SKM-1 (cell line): ENCODE measurements around the gene SRRT.

ENCODE experiments used
- DNase-seq: peaks from one replicate; lab custom pipeline; 2025; ENCODE audit not compliant: unreplicated experiment; lab: John Stamatoyannopoulos, UW

SRRT gene

DNA sequence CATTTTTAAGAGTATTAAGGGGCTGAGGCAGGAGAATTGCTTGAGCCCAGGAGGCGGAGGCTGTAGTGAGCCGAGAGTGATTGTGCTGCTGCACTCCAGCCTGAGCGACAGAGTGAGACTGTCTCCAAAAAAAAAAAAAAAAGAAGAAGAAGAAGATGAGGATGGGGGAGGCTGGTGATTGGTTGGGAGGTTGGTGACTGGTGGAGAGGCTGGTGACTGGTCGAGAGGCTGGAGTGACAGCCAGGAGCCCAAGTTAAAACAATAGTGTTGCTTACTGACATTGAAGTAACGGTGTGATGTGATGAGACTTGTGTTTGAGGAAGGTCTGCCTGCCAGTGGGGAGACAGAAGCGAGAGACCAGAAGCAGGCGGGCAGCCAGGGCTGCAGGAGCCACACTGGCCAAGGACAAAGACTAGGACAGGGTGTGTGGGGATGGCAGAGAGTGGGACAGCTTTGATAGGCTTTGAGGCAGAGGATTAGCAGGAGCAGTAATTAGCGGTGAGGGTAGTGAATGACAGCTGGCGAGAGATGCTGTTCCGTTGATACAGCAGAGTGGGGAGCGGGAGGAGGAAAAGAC lies 4.9 kb downstream of the SRRT start:
- no peak for DNase-seq

DNA sequence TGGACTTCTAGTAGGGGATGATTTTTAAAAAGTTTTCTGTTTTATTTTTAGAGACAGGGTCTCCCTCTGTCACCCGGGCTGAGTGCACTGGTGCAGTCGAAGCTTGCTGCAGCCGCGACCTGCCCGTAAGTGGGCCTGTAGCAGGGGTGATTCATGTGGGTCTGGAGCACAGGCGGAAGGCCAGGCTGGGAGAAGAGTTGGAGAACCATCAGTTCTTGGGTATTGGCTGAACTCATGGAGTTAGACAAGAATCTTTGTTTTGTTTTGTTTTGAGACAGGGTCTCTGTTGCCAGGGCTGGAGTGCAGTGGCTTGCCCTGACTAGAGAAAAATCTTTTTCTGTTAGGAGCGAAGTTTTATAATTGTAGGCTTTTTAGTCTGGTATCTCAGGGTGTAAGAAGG lies 5.7 kb downstream of the SRRT start:
- no peak for DNase-seq

DNA sequence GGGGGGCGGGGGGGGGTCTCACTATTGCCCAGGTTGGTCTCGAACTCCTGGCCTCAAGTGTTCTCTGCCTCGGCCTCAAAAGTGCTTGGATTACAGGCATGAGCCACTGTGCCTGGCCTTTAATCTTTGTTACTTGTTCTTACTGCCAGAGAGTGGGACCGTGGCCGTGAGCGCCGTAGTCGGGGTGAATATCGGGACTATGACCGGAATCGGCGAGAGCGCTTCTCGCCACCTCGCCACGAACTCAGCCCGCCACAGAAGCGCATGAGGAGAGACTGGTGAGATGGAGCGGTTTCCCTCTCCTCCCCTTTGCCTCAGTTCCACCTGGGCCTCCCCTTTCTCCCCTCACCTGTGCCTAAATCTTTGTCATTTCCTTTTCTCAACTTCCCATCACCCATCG lies 6.2 kb downstream of the SRRT start:
- no peak for DNase-seq

DNA sequence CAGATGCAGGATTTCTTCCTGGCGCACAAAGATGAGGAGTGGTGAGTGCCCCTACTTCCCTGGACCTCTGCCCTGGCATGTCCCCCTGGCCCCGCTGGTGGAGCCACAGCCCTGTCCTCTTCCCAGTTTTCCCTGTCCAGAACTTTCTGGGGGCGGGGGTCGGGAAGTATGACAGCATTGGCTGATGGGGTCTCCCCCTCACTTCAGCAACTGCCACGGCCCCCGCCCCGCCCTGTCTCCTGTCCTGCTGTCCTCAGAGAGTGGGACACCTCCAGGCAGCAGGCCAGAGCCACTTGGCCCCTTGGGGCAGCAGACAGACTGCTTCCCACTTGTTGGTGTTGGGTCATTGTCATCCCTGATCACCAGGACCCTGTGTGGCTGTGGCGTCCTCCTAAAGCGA lies 7.3 kb downstream of the SRRT start:
- no peak for DNase-seq

DNA sequence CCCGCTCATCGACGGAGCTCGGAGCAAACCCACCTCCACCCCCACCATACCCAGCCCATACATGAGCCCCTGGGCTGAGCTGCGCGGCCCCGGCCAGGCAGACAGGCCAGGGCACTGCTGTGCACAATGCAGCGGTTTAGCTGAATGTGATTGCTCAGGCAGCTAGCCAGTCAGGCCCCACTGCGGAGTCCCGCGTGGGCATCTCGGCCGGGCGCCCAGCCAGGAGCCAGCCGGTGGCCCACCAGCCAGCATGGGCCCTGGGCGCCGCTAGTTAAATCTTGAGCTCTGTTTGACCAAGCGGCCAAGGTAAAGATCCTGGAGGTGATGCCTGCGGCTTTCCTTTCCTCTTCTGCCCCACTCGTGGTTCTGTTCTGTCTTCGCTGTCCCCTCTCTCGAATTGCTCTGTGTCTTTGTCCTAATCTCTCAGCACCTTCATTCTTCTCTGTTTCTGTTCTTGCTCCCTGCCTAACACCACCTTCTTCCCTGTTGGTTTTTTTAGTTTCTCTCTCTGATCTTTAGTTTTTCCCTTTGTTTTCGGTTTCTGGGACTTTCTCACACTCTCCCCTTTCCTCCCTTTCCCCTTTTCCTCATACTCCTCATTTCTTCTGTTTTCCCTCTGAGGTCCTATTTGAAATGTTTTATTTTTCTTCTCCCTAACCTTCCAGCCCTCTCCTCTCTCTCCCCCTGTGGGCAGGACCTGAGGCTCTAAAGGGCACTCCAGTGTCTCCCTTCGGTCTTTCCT lies 8.1 kb downstream of the SRRT start:
- no peak for DNase-seq

DNA sequence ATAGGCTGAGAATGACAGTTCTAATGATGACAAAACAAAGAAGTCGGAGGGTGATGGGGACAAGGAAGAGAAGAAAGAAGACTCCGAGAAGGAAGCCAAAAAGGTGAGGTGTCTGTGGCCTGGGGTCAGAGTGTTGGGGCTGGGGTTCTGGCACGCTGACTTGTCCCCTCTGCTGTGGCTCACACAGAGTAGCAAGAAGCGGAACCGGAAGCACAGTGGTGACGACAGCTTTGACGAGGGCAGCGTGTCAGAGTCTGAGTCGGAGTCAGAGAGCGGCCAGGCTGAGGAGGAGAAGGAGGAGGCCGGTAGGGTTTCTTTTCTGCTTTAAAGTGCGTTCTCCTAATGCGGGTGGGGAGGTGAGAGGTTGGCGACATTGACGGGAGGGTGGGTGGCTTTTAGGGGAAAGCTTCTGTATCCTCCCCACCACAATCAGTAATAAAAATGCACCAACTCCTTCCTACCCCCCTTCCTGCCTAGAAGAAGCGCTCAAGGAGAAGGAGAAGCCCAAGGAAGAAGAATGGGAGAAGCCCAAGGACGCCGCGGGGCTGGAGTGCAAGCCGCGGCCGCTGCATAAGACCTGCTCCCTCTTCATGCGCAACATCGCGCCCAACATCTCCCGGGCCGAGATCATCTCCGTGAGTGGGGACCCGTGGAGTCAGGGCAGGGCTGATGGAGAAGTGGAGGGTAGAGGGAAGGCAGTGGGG lies 10.0 kb downstream of the SRRT start:
- DNase-seq = no peak

DNA sequence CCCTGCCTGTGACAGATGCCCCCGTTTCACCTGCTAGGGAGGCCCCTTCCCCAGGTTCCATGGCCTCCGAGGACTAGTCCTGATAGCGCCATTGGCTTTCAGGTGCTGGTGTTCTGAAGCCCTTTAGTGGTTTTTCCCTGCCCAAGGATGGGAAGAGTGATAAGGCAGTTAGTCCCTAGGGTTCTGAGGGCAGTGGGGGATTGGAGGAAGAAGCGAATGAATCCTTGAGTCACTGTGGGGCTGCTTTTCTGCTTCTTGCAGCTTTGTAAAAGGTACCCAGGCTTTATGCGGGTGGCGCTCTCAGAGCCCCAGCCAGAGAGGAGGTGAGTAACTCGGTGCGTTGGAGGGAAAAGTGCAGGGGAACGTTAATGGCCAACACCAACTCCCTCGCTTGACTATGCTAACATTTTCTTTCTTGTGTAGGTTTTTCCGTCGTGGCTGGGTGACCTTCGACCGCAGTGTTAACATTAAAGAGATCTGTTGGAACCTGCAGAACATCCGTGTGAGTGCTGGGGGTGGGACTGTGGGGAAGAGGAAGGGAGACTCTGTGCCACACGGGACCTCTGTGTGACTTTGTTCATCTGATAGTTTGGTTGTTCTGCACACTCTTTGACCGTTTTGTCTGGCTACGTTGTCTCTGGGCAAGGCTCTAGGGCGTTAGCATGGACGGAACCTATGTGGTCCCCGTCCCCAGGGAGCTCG lies 10.7 kb downstream of the SRRT start:
- no peak for DNase-seq

DNA sequence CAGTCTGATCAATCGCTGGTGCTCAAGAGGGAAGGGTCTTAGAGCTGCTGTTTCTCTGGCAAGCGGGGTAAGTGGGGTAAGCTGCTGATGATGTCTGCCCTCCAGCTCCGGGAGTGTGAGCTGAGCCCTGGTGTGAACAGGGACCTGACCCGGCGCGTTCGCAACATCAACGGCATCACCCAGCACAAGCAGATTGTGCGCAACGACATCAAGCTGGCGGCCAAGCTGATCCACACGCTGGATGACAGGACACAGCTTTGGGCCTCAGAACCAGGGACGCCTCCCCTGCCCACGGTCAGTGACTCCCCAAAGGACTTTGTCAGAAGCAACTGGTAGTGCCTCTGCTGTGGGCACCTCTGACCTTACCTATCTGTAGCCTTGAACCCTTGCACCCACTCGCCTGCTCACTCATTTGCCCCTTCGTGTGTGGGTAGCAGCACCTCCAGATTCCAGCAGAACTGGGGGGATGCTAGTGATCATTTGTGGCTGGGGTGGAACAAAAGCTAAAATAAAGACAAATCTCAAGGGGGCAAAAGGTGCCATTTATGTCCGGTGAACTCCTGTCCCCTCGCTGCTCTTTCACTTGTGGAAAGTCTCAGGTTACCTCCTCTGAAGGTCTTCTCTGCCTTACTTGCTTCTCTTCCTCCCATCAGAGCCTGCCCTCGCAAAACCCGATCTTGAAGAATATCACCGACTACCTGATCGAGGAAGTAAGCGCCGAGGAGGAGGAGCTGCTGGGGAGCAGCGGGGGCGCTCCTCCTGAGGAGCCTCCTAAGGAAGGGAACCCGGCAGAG lies 11.4 kb downstream of the SRRT start:
- no peak for DNase-seq

DNA sequence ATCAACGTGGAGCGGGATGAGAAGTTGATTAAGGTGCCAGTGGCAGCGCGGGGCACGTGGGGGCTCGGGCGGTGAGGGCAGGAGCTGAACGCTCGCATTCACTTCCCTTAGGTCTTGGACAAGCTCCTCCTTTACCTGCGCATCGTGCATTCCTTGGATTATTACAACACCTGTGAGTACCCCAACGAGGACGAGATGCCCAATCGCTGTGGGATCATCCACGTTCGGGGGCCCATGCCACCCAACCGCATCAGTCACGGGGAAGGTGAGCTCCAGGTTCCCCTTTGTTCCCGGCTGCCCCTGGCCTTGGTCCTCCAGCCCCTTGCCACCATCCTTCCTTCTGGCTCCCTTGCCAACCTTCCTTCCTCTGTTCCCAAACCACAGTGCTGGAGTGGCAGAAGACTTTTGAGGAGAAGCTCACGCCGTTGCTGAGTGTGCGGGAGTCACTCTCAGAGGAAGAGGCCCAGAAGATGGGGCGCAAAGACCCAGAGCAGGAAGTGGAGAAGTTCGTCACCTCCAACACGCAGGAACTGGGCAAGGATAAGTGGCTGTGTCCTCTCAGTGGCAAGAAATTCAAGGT lies 12.1 kb downstream of the SRRT start:
- no peak for DNase-seq

DNA sequence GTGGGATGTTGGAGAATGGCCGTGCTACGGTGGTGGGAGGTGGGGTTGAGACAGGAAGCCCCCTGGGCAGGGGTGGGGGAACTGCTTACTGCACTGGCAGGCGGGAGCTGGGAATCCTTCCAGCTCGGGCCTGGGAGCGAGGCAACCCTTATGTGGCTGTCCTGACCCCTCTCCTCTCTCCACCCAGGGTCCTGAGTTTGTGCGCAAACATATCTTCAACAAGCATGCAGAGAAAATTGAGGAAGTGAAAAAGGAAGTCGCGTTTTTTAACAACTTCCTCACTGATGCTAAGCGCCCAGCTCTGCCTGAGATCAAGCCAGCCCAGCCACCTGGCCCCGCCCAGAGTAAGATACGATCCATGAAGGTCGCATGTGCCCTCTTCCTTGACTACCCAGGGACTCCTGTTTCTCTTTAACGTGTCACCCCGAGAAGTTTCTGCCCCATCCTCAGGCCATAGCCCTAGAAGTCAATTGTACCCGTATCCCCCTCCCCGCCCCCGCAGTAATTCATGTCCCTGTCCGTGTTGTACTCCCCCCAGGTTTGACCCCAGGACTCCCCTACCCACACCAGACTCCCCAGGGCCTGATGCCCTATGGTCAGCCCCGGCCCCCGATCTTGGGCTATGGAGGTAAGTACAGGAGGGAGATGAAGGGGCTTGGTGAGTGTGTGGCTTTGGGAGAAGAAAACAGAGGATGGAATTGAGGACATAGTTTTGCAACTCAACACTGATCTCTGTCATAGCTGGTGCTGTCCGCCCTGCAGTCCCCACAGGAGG lies 12.8 kb downstream of the SRRT start:
- DNase-seq = peak; percentile 82

DNA sequence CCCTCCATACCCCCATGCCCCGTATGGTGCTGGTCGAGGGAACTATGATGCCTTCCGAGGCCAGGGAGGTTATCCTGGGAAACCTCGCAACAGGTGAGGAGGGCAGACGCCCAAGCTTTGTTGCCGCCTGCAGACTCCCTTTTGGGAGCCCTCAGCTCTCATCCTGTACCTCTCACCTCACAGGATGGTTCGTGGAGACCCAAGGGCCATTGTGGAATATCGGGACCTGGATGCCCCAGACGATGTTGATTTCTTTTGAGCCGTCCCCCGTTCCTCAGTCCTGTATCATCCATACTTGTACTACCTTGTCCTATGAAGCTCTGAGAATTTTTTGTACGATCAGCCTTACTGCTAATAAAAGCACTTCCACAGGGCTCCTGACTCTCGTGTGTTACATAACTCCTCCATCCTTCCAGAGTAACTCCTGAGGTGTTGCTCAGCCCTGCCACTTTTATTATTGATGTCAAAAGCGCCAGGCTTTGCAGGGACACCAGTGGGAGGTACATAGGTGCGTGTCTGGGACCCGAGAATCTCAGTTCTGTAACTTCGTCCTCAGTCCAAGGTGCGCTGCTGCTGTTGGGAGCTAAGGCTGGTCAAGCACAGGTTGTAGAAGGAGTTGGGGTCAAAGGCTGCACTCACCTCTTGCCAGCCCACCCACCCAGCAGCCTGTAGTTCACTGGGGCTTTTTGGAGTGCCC lies 13.5 kb downstream of the SRRT start:
- DNase-seq = no peak

DNA sequence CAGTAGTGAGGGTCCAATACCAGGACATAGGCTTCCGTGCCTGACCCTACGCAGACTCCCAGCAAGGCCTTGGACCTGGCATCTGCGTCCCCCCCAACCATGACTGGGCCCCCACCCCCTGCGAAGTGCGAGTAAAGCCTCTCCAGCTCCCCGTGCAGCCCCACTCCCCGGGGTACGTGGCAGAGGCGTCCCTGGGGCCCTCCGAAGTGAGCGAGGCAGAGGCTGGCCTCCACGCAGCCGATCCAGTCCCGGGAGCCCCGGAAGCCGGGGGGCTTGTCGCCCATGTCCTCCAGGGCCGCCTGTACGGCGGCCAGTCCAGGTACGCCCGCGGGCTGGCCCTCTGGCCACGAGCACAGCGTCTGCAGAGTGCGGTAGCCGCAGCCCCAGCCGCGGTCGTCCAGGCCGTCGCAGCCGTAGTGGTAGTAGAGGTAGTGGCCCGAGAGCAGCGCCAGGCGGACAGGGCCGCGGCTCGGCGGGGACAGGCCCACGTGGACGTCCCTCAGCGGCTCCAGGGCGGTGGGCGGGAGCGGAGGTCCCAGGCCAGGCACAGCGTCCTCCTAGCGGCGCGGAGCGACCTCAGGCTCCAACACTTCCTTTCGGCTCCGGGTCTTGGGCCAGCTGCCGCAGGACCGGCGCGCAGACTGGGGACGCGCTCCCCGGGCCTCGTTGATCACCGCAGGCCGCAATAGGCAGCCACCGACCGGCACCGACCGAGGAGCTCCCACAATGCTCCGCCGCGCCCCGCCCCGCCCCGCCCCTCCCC lies 14.3 kb downstream of the SRRT start, which contains the start of gene UFSP1:
UFSP1 (minus strand) TSS at position 728 of the 763 bp plus-strand sequence; CDS start at position 284, 444 bp downstream.
- DNase-seq = no peak

DNA sequence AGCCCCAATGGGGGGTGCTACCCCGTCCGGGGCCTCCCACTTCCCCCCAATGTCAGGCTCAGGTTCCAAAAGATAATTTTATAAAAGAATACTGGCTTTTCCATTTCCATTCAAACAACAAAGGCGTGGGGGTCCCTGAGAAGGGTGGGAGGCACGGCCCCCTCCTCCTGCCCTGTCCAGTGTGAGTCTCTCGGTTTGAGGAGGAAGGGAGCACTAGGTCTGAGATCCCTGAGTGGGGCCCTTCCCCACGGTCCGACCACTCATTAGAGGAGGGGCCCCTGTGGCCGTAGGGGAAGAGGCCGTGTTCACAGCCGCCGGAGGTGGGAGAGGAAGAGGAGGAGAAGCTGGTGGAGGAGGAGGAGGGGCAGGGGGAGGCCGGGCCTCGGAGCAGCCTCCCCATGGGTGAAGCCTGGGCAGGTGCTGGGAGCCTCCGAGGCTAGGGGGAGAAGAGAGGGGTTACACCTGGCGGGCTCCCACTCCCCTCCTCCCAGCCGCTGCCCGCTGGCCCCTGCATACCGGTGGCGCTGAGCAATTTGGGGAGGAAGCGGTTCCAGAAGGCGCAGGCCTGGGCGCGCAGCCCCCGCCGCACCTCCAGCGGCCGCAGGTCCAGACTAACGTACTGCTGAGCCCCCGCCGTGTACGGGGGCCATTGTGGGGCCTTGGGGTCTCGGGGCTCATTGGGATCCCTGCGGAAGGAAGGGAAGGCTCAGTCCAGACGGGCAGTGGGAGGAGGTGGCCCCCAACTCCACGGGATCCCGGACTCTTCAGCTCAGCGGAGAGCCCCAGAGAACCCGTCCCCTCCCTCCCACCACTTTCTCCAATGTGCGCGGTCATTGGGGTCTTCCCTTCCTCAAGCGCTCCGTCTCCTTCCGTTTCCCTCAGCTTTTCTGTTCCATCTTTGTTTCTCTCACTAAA lies 16.0 kb downstream of the SRRT start:
- DNase-seq = no peak

DNA sequence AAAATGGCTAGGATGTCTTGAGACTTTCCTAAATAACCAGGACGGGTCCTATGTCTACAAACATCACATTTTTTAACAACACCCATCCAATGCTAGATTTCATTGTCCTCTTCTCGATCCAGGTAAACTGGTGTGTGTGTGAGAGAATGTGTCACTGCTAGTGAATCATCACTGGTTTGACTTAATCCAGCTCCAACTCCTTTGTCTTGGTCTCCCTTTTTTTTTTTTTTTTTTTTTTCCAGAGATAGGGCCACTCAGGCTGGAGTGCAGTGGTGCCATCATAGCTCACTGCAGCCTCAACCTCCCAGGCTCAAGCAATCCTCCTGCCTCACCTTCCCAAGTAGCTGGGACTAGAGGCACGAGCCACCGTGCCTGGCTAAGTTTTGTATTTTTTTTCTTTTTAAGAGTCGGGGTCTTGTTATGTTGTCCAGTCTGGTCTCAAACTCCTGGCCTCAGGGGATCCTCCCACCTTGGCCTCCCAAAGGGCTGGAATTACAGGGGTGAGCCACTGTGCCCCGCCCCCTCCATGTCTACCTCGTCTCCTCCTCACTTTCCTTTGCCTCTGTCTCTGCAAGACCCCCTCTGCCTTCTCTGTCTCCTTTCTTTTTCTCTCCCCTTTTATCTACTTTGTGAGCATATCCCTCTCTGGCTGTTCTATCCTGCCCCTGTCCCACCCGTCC lies 16.8 kb downstream of the SRRT start:
- DNase-seq = no peak

DNA sequence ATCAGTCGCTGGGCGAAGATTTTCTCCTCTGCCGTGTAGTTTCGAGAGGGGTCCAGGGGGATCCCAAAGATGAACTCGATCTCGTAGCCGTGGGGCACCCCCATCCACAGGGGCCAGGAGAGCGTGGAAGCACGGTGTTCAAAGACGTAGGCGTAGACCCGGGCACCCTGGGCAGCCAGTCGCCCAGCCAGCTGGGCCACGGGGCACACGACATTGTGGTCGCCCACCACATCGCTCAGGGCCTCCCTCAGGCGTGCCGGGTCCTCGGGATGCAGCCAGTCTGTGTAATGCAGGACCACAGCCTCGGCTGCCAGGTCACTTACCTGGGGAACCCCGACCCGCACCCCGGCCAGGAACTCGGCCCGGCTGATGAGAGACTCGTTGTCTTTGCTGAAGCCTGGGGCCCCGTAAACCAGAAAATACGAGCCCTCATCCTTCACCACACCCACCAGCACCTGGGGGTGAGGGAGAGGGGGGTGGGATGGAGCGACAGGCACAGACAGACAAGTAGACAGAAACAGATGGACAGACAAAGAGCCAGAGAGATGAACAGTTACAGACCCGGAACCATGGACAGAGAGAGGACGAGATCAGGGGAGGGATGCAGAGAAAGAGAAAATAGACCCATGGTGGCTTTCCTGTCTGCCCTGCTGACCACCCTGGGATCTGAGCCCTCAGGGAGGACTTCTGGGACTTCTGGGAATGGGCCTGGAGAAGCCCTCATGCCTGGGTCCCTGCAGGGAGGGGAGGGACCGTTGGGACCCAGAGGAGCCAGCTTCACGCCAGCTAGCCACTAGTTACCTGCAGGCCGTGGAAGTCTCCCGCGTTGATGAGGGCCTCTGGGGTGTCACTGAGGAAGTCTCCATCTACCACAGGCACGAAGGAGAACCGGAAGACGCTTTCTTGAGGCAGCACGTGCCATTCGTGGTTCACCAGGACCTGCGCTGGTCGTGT lies 17.7 kb downstream of the SRRT start:
- no peak for DNase-seq
